K562 (cell line): Measurements from ENCODE around the gene CSNK1A1L. TPM values are rescaled to one million over a fixed set of nuclear protein-coding genes. Genes with fewer than 3 reads are reported as not detected.

Experiments used
- ATAC-seq: fragments of 200-7000 bp; cut with Tn5 transposase; 3 replicates; pipeline ENCODE4 v1.9.1; 2020; ENCODE audit warnings: moderate library complexity
- BruUV-seq: library from RNA; stranded (reverse); fragments of 400-500 nt; replicated peaks from 2 replicates; lab custom pipeline; 2021; lab: Mats Ljungman, UMichigan
- CTCF ChIA-PET: fragments of 300-600 bp; formaldehyde crosslinking; extraction: SDS; loops from one replicate; lab custom pipeline; 2021; ENCODE audit warnings: low intra/inter-chr PET ratio; lab: Yijun Ruan, JAX
- POLR2A ChIA-PET: fragments of 300-600, 350-650 bp; sonication (Branson Sonifier 250); formaldehyde crosslinking; extraction: SDS; loops from one replicate; lab custom pipeline; 2021; ENCODE audit warnings: antibody characterized with exemption, inconsistent platforms; lab: Yijun Ruan, JAX
- DNase-seq, 4 experiments: peaks; one replicate each; pipeline versions ENCODE4 v3.0.0 to v3.0.0-alpha.2; 2011 to 2018; ENCODE audit warnings: low spot score in 3 of 4, mixed read lengths in 3 of 4; ENCODE audit errors: extremely low read depth in 1 of 4
- FAIRE-seq: peaks from 2 replicates; lab custom pipeline; 2011; peaks lifted over from hg19 to GRCh38; lab: Jason Lieb, UNC
- H2AFZ ChIP-seq: 2 replicates; pipeline ENCODE4 v1.6.0; 2011; ENCODE audit warnings: low read depth, low read length, control low read depth, inconsistent platforms
- H3K27ac ChIP-seq: fragments of 200-600 bp; 3 replicates; pipeline ENCODE4 v1.8.0; 2011; ENCODE audit warnings: low read depth, mild to moderate bottlenecking, control low read depth, inconsistent platforms, low read length, moderate library complexity, mixed read lengths; ENCODE audit errors: extremely low read depth
- H3K27me3 ChIP-seq, 2 experiments: fragments of 300-600 bp in 1 of 2; 2 replicates in 1 of 2; 3 replicates in 1 of 2; pipeline versions ENCODE4 v1.6.0 to v1.8.0; 2011; ENCODE audit warnings: inconsistent platforms in 2 of 2, low read length in 2 of 2, mild to moderate bottlenecking in 1 of 2, mixed read lengths in 1 of 2, moderate library complexity in 1 of 2; ENCODE audit not compliant: control insufficient read depth in 2 of 2, insufficient read depth in 2 of 2
- H3K36me3 ChIP-seq: fragments of 300-600 bp; 3 replicates; pipeline ENCODE4 v1.8.0; 2011; ENCODE audit warnings: mild to moderate bottlenecking, low read length, inconsistent platforms; ENCODE audit not compliant: control insufficient read depth, insufficient read depth
- H3K4me1 ChIP-seq, 2 experiments: fragments of 200-600 bp in 1 of 2; replicated peaks in 1 of 2; 2 replicates in 1 of 2; 3 replicates in 1 of 2; pipeline versions ENCODE4 v1.5.1 to v1.8.0; 2011; ENCODE audit warnings: inconsistent platforms in 2 of 2, low read length in 2 of 2, mild to moderate bottlenecking in 1 of 2, mixed read lengths in 1 of 2, moderate library complexity in 1 of 2; ENCODE audit not compliant: control insufficient read depth in 2 of 2, insufficient read depth in 2 of 2
- H3K4me2 ChIP-seq: 2 replicates; pipeline ENCODE4 v1.6.1; 2011; ENCODE audit warnings: low read length, control low read depth, inconsistent platforms, mixed read lengths; ENCODE audit not compliant: insufficient read depth
- H3K4me3 ChIP-seq: fragments of 200-600 bp; sonication (generic), shearing (Covaris generic); 2 replicates; pipeline ENCODE4 v1.5.1; 2016; ENCODE audit warnings: control low read depth, inconsistent platforms
- H3K79me2 ChIP-seq: fragments of 200-600 bp; 3 replicates; pipeline ENCODE4 v1.8.0; 2011; ENCODE audit warnings: low read length, inconsistent platforms; ENCODE audit not compliant: control insufficient read depth, insufficient read depth
- H3K9ac ChIP-seq, 2 experiments: 2 replicates each; pipeline versions ENCODE4 v1.6.0 to v1.6.1; 2011; ENCODE audit warnings: low read depth in 2 of 2, low read length in 2 of 2, control low read depth in 1 of 2, inconsistent platforms in 1 of 2, mild to moderate bottlenecking in 1 of 2, mixed read lengths in 1 of 2; ENCODE audit not compliant: insufficient read depth in 1 of 2
- H3K9me1 ChIP-seq: one replicate; pipeline ENCODE4 v1.6.0; 2011; ENCODE audit warnings: inconsistent platforms, mild to moderate bottlenecking, low read length, moderate library complexity; ENCODE audit not compliant: control insufficient read depth, insufficient read depth
- H3K9me3 ChIP-seq: replicated peaks from 2 replicates; pipeline ENCODE4 v1.5.1; 2011; ENCODE audit warnings: low read depth, low read length, inconsistent platforms; ENCODE audit not compliant: control insufficient read depth, insufficient read depth
- H4K20me1 ChIP-seq: replicated peaks from 2 replicates; pipeline ENCODE4 v1.6.1; 2011; ENCODE audit warnings: low read length, inconsistent platforms, mixed read lengths; ENCODE audit not compliant: control insufficient read depth, insufficient read depth
- CXXC5 ChIP-seq: fragments of 250-450 bp; sonication (Bioruptor Pico); IDR thresholded peaks from 2 replicates; pipeline ENCODE4 v1.8.0; 2022; ENCODE audit warnings: inconsistent platforms, mild to moderate bottlenecking, moderate library complexity
- EZH2 ChIP-seq: IDR thresholded peaks from 2 replicates; pipeline ENCODE4 v1.6.1; 2012; ENCODE audit warnings: low read depth, mild to moderate bottlenecking, inconsistent platforms, low read length, borderline replicate concordance
- KDM1A ChIP-seq, 2 experiments: fragments of 450-650 bp; IDR thresholded peaks; 2 replicates each; pipeline ENCODE4 v1.6.1; 2016; ENCODE audit warnings: mild to moderate bottlenecking in 2 of 2
- PHF8 ChIP-seq: fragments of 200-600 bp; sonication (generic); IDR thresholded peaks from 2 replicates; pipeline ENCODE4 v1.6.1; 2012; ENCODE audit warnings: mixed run types, mild to moderate bottlenecking, inconsistent platforms, low read length, moderate library complexity, borderline replicate concordance
- TFAP4 ChIP-seq: sonication (generic); formaldehyde crosslinking; IDR thresholded peaks from 2 replicates; pipeline ENCODE4 v1.8.0; 2022; ENCODE audit warnings: missing genetic modification reagents, mild to moderate bottlenecking, moderate library complexity, borderline replicate concordance
- ZMIZ1 ChIP-seq, 2 experiments: fragments of 150-350 bp in 1 of 2; IDR thresholded peaks; 2 replicates each; pipeline ENCODE4 v1.6.1; 2012 to 2016; ENCODE audit warnings: low read depth in 2 of 2, low read length in 2 of 2, mild to moderate bottlenecking in 1 of 2, moderate library complexity in 1 of 2
- ZNF324 ChIP-seq: fragments of 250-450 bp; sonication (Bioruptor Pico); IDR thresholded peaks from 2 replicates; pipeline ENCODE4 v1.4.0; 2020; ENCODE audit warnings: mild to moderate bottlenecking
- ZNF639 ChIP-seq, 2 experiments: fragments of 200-800 bp in 1 of 2; sonication (Bioruptor generic) in 1 of 2; sonication (generic) in 1 of 2; formaldehyde crosslinking in 1 of 2; IDR thresholded peaks in 1 of 2; conservative IDR thresholded peaks in 1 of 2; 2 replicates each; pipeline versions ENCODE4 v1.5.0 to v1.6.1; 2016 to 2020; ENCODE audit warnings: missing compliant biosample characterization in 1 of 2, missing genetic modification characterization in 1 of 2, missing genetic modification reagents in 1 of 2
- WGBS: fragments of 100-300 bp; shearing (Covaris generic); methylation state at CpG from one replicate; pipeline ENCODE4 v1.1.6; 2016; ENCODE audit warnings: low coverage, mixed read lengths; ENCODE audit not compliant: insufficient coverage; ENCODE audit errors: missing lambda C conversion rate; 5-methylcytosine and 5-hydroxymethylcytosine counted together
- in situ Hi-C: fragments of 300-500 bp; cut with MboI; formaldehyde crosslinking; loops from 4 replicates; pipeline ENCODE4 v1.15.0; 2018; ENCODE audit warnings: inconsistent platforms, mixed read lengths
- intact Hi-C: fragments of 100-400 bp; cut with micrococcal nuclease; formaldehyde crosslinking; loops from 2 replicates; pipeline ENCODE4 v1.14.2; 2022
- polyA plus RNA-seq, 8 experiments: library from polyadenylated mRNA; depleted of rRNA in 4 of 8; stranded (reverse) in 5 of 8; unstranded in 3 of 8; fragments of >200 nt; fragmentation: Nextera tagmentation in 2 of 8; fragmentation: Illumina TruSeq in 1 of 8; extraction: Ambion mirVana in 2 of 8; extraction: Trizol in 1 of 8; gene quantifications; 2 replicates each; pipeline versions ENCODE4 v1.2.1 to v1.2.3, GENCODE V29; 2011 to 2014; ENCODE audit warnings: inconsistent platforms in 1 of 8, missing spikeins in 1 of 8
- total RNA-seq, 7 experiments: library from RNA; depleted of rRNA in 6 of 7; stranded (reverse); fragments of >200 nt in 6 of 7; fragmentation: Illumina TruSeq in 2 of 7; extraction: Trizol in 2 of 7; gene quantifications; 2 replicates each; pipeline versions ENCODE4 v1.2.1 to v1.2.3, GENCODE V29; 2011 to 2021; ENCODE audit warnings: low replicate concordance in 1 of 7

The CSNK1A1L gene
- total and polyA plus RNA-seq, 9 of the 15 experiments (the other 6 are each of a cell fraction or from before 2014, with no cell fraction given) = not detected

GRCh38 chr13:37136187-37136586 lies 30.7 kb upstream of the CSNK1A1L start (continued):
- TF ChIP-seq TFAP4 (CRISPR knock-in tag) = no peak
- TF ChIP-seq ZNF324 (CRISPR knock-in tag) = no peak

DNA sequence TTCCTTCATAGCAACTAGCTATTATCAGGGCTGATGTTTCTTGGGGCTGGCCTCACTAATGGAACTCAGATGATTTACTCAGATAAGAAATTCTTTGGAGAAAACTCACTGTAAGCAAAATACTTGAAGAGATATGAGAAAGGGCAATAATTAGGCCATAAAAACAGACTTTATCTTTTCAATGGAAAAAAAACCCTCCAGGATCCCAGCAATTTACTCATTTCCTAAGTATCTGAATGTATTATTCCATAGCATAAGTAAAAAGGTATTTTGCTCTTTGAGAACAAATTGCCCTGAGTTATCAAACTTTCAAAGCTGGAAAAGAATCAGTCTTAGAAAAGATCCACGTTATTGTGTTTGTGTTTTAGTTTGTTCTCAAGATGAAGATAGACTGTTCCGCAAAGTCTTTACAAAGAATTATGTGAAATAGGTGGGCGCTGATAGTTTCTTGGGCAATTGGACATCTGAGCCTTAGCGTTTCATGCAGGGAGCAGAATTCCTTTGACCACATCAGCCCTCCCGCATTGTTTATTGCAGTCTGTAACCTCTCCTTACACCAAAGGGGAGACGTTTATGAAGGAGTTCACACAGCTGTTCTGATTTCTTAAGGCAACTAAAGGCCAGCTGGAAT lies 29.1 kb upstream of the CSNK1A1L start:
- no peak overlapping the region for H2AFZ ChIP-seq
- POLR2A ChIA-PET = no interaction called here
- H3K36me3 ChIP-seq = no peaks in the 10 kb centered on the region
- DNase-seq (no peak), FAIRE-seq (no peak), ATAC-seq (no peak)
- CTCF ChIA-PET = no interaction called here
- no peak overlapping the region for H3K27ac ChIP-seq
- no peak overlapping the region for H3K9ac ChIP-seq
- no peak overlapping the region for H3K4me3 ChIP-seq
- no peaks in the 10 kb centered on the region for H4K20me1 ChIP-seq
- H3K9me1 ChIP-seq = no peaks in the 10 kb centered on the region
- H3K9me3 ChIP-seq = no peaks in the 10 kb centered on the region
- TF ChIP-seq ZNF639 (CRISPR knock-in tag; conservative IDR thresholded peaks at IDR 0.05 in 1 of 2, IDR thresholded peaks at IDR 0.05 in 1 of 2) (no peak), EZH2 (no peak), ZMIZ1 (IDR thresholded peaks at IDR 0.05; ENCODE audit: low read depth in 2 of 2, low read length in 2 of 2) (no peak), KDM1A (IDR thresholded peaks at IDR 0.05) (no peak), PHF8 (no peak), CXXC5 (no peak)
- intact Hi-C loops = no loop called here
- H3K27me3 ChIP-seq = no peaks in the 10 kb centered on the region
- no TSS peak for BruUV-seq
- 10% methylated on average over 6 of the region's 6 CpGs for WGBS
- no peak overlapping the region for H3K4me2 ChIP-seq
- no peaks in the 10 kb centered on the region for H3K4me1 ChIP-seq
- in situ Hi-C loops = no loop called here
- H3K79me2 ChIP-seq = no peaks in the 10 kb centered on the region
